Kidney (tissue), 14 donors: Measurements from ENCODE around the gene SLC7A7. TPM values are rescaled to one million over a fixed set of nuclear protein-coding genes. Genes with fewer than 3 reads are reported as not detected.
"Not testable (repeated sequence)": the region's sequence is repeated elsewhere in the genome, so short reads cannot be mapped to it uniquely, and the experiment has no call there.

Experiments
- DNase-seq, 5 donors: peaks; one replicate each; pipeline ENCODE4 v3.0.0-alpha.2; 2013 to 2020
- FAIRE-seq: peaks from 2 replicates; lab custom pipeline; 2012; peaks lifted over from hg19 to GRCh38; lab: Jason Lieb, UNC
- H3K27ac ChIP-seq, 2 donors: one replicate each; pipeline ENCODE4 v1.7.0; 2013; ENCODE audit warnings: low read depth in 2 of 2, low read length in 2 of 2, inconsistent platforms in 1 of 2
- H3K27me3 ChIP-seq: one replicate; pipeline ENCODE4 v1.7.1; 2013; ENCODE audit warnings: low read length, inconsistent platforms; ENCODE audit not compliant: control insufficient read depth, insufficient read depth
- H3K36me3 ChIP-seq, 3 donors: one replicate each; pipeline versions ENCODE4 v1.7.0 to v1.7.1; 2013; ENCODE audit warnings: low read length in 3 of 3, control low read depth in 1 of 3, inconsistent platforms in 1 of 3; ENCODE audit not compliant: insufficient read depth in 3 of 3, control insufficient read depth in 2 of 3
- H3K4me1 ChIP-seq, 3 donors: one replicate each; pipeline versions ENCODE4 v1.7.0 to v1.7.1; 2013; ENCODE audit warnings: low read length in 3 of 3, inconsistent platforms in 1 of 3, low read depth in 1 of 3; ENCODE audit not compliant: control insufficient read depth in 2 of 3, insufficient read depth in 2 of 3
- H3K4me3 ChIP-seq, 3 donors: one replicate each; pipeline versions ENCODE4 v1.7.0 to v1.8.1; 2013; ENCODE audit warnings: low read length in 3 of 3, control low read depth in 1 of 3, inconsistent platforms in 1 of 3
- H3K9ac ChIP-seq, 3 donors: one replicate each; pipeline versions ENCODE4 v1.7.0 to v1.7.1; 2013; ENCODE audit warnings: low read length in 3 of 3, control low read depth in 1 of 3, inconsistent platforms in 1 of 3
- H3K9me3 ChIP-seq, 3 donors: one replicate each; pipeline versions ENCODE4 v1.7.0 to v1.7.1; 2013; ENCODE audit warnings: low read length in 3 of 3, control low read depth in 1 of 3, inconsistent platforms in 1 of 3; ENCODE audit not compliant: control insufficient read depth in 2 of 3, insufficient read depth in 1 of 3
- CTCF ChIP-seq: IDR thresholded peaks from 3 replicates; pipeline ENCODE4 v1.5.1; 2012; ENCODE audit warnings: mild to moderate bottlenecking, moderate library complexity, borderline replicate concordance; ENCODE audit not compliant: insufficient read depth; ENCODE audit errors: extremely low read depth
- intact Hi-C: fragments of 100-400 bp; cut with DNase I; formaldehyde crosslinking; loops from one replicate; pipeline ENCODE4 v1.11.1; 2022
- polyA plus RNA-seq: library from polyadenylated mRNA; stranded (reverse); fragments of 350-450 nt; fragmentation: Illumina TruSeq; extraction: RNeasy Lipid Tissue Mini Kit (QIAGEN cat#74804); gene quantifications from one replicate; pipeline ENCODE4 v1.2.3, GENCODE V29; 2014; ENCODE audit warnings: low read depth, low replicate concordance; ENCODE audit not compliant: insufficient read depth
- total RNA-seq: library from RNA; stranded (reverse); fragmentation: NEBNext Ultra II Directional; extraction: Animal tissue kit (Norgen Biotek cat#: 25700); gene quantifications from one replicate; pipeline ENCODE4 v1.2.1, GENCODE V29; 2021
- donor health status: control.
- donor health status: control.
- donor health status: control.
- donor health status: control.
- donor health status: control.
- donor health status: DM: yes; HTN: yes; CAD: no.
- donor health status: Normal renal cell carcinoma (clear cell type).

SLC7A7 gene
- total and polyA plus RNA-seq, 2 donors from 2014 or later, result 26.6 to 235 TPM

- TF ChIP-seq CTCF, result no peak
- Histone ChIP-seq H3K9ac (no peak overlapping the region), H3K4me1 (peaks cover 0 to 12% (median 8%) of the 10 kb centered on the region in 3 donors), H3K4me3 (no peak overlapping the region), H3K27me3 (no peaks in the 10 kb centered on the region), H3K36me3 (peaks cover 5 to 8% (median 6%) of the 10 kb centered on the region in 3 donors), H3K9me3 (peaks cover 0 to 5% (median 0%) of the 10 kb centered on the region in 3 donors), H3K27ac (no peak overlapping the region)
- DNase-seq, result no peak
- no peak for FAIRE-seq
- intact Hi-C loops, result no loop called here
These were observed 50.9 kb downstream of the SLC7A7 start for GRCh38 chr14:22764382-22764781.

- DNase-seq, result no peak
- FAIRE-seq, result no peak
- H3K9me3 ChIP-seq, result peaks cover 0 to 5% (median 0%) of the 10 kb centered on the region in 3 donors
- no peak overlapping the region for H3K4me3 ChIP-seq
- H3K4me1 ChIP-seq, result no peaks in the 10 kb centered on the region
- H3K27me3 ChIP-seq, result no peaks in the 10 kb centered on the region
- TF ChIP-seq CTCF, result no peak
- intact Hi-C loops, result no loop called here
- H3K9ac ChIP-seq, result no peak overlapping the region
- no peaks in the 10 kb centered on the region for H3K36me3 ChIP-seq
- H3K27ac ChIP-seq, result no peak overlapping the region
These were observed 53.5 kb downstream of the SLC7A7 start for GRCh38 chr14:22761734-22762133.

GRCh38 chr14:22757972-22758650, 57.1 kb downstream of the SLC7A7 start:
- DNase-seq, H3K9me3 ChIP-seq, H3K36me3 ChIP-seq, H3K27ac ChIP-seq, H3K4me1 ChIP-seq, H3K9ac ChIP-seq, H3K27me3 ChIP-seq, H3K4me3 ChIP-seq, intact Hi-C loops, FAIRE-seq: not testable (repeated sequence)

- intact Hi-C loops, result no loop called here
- DNase-seq (no peak), FAIRE-seq (no peak)
- H3K27ac ChIP-seq, result no peak overlapping the region
- H3K36me3 ChIP-seq, result no peaks in the 10 kb centered on the region
- TF ChIP-seq CTCF, result no peak
- H3K9me3 ChIP-seq, result no peaks in the 10 kb centered on the region
- H3K27me3 ChIP-seq, result no peaks in the 10 kb centered on the region
- no peak overlapping the region for H3K9ac ChIP-seq
- H3K4me3 ChIP-seq, result no peak overlapping the region
- no peaks in the 10 kb centered on the region for H3K4me1 ChIP-seq
These were observed 61.6 kb downstream of the SLC7A7 start for GRCh38 chr14:22753586-22753985.
